Activated T-cell treated with anti-CD3 and anti-CD28 coated beads, Interleukin-2, amount 50 U/mL, for 24 hours (primary cell): ENCODE data around the gene MAP3K19.

Source experiments
- DNase-seq: peaks from one replicate; pipeline ENCODE4 v3.0.0-alpha.2; 2020
- H3K27ac Mint-ChIP-seq: 2 replicates; pipeline ENCODE4 v1.8.0; 2020; ENCODE audit warnings: mild to moderate bottlenecking, mixed read lengths
- H3K27me3 Mint-ChIP-seq: 2 replicates; pipeline ENCODE4 v1.8.0; 2020; ENCODE audit warnings: mixed read lengths
- H3K36me3 Mint-ChIP-seq: 2 replicates; pipeline ENCODE4 v1.8.0; 2020; ENCODE audit warnings: low read depth, mixed read lengths
- H3K4me1 Mint-ChIP-seq: 2 replicates; pipeline ENCODE4 v1.8.0; 2020; ENCODE audit warnings: low read depth, mixed read lengths
- H3K4me3 Mint-ChIP-seq: 2 replicates; pipeline ENCODE4 v1.8.0; 2020; ENCODE audit warnings: mild to moderate bottlenecking, moderate library complexity, mixed read lengths
- H3K9me3 Mint-ChIP-seq: 2 replicates; pipeline ENCODE4 v1.8.0; 2020; ENCODE audit warnings: mixed read lengths

MAP3K19 gene

GRCh38 chr2:134946073-134946472 is 101.2 kb downstream of the MAP3K19 start:
- H3K36me3 Mint-ChIP-seq = peaks cover 87% of the 10 kb centered on the region
- no peak for DNase-seq
- no peaks in the 10 kb centered on the region for H3K27me3 Mint-ChIP-seq
- peaks cover 48% of the 10 kb centered on the region for H3K4me1 Mint-ChIP-seq
- no peaks in the 10 kb centered on the region for H3K9me3 Mint-ChIP-seq
- H3K27ac Mint-ChIP-seq = no peak overlapping the region
- no peak overlapping the region for H3K4me3 Mint-ChIP-seq

- no peaks in the 10 kb centered on the region for H3K27me3 Mint-ChIP-seq
- DNase-seq = no peak
- no peaks in the 10 kb centered on the region for H3K9me3 Mint-ChIP-seq
- H3K36me3 Mint-ChIP-seq = peaks cover 85% of the 10 kb centered on the region
- no peak overlapping the region for H3K4me3 Mint-ChIP-seq
- H3K4me1 Mint-ChIP-seq = peaks cover 45% of the 10 kb centered on the region
- peak overlapping the region; percentile 79 for H3K27ac Mint-ChIP-seq
Measured at GRCh38 chr2:134944975-134945374, 102.3 kb downstream of the MAP3K19 start.

- peaks cover 41% of the 10 kb centered on the region for H3K4me1 Mint-ChIP-seq
- no peak overlapping the region for H3K27ac Mint-ChIP-seq
- no peak for DNase-seq
- no peaks in the 10 kb centered on the region for H3K27me3 Mint-ChIP-seq
- no peaks in the 10 kb centered on the region for H3K9me3 Mint-ChIP-seq
- H3K36me3 Mint-ChIP-seq = peaks cover 86% of the 10 kb centered on the region
- H3K4me3 Mint-ChIP-seq = no peak overlapping the region
Measured at GRCh38 chr2:134943540-134943939, 103.7 kb downstream of the MAP3K19 start.

- DNase-seq = no peak
- H3K27ac Mint-ChIP-seq = no peak overlapping the region
- peaks cover 62% of the 10 kb centered on the region for H3K4me1 Mint-ChIP-seq
- H3K9me3 Mint-ChIP-seq = no peaks in the 10 kb centered on the region
- H3K36me3 Mint-ChIP-seq = peaks cover 86% of the 10 kb centered on the region
- H3K4me3 Mint-ChIP-seq = no peak overlapping the region
- H3K27me3 Mint-ChIP-seq = no peaks in the 10 kb centered on the region
Measured at GRCh38 chr2:134936691-134937090, 110.6 kb downstream of the MAP3K19 start.

GRCh38 chr2:134934641-134935040 is 112.6 kb downstream of the MAP3K19 start:
- H3K9me3 Mint-ChIP-seq = no peaks in the 10 kb centered on the region
- H3K27me3 Mint-ChIP-seq = no peaks in the 10 kb centered on the region
- H3K36me3 Mint-ChIP-seq = peaks cover 91% of the 10 kb centered on the region
- DNase-seq = no peak
- H3K4me1 Mint-ChIP-seq = peaks cover 75% of the 10 kb centered on the region
- H3K27ac Mint-ChIP-seq = peak overlapping the region; percentile 38
- H3K4me3 Mint-ChIP-seq = no peak overlapping the region

- Mint-ChIP-seq H3K36me3 (peaks cover 91% of the 10 kb centered on the region), H3K27me3 (no peaks in the 10 kb centered on the region), H3K4me3 (no peak overlapping the region), H3K9me3 (no peaks in the 10 kb centered on the region), H3K4me1 (peaks cover 76% of the 10 kb centered on the region), H3K27ac (peak overlapping the region; percentile 14)
- DNase-seq = no peak
Measured at GRCh38 chr2:134934150-134934549, 113.1 kb downstream of the MAP3K19 start.

- Mint-ChIP-seq H3K4me1 (peaks cover 77% of the 10 kb centered on the region), H3K4me3 (no peak overlapping the region), H3K27ac (peak overlapping the region; percentile 14), H3K9me3 (no peaks in the 10 kb centered on the region), H3K27me3 (no peaks in the 10 kb centered on the region), H3K36me3 (peaks cover 88% of the 10 kb centered on the region)
- no peak for DNase-seq
Measured at GRCh38 chr2:134933732-134934131, 113.5 kb downstream of the MAP3K19 start.

GRCh38 chr2:134932864-134933526 is 114.3 kb downstream of the MAP3K19 start:
- DNase-seq = no peak
- Mint-ChIP-seq H3K27ac (no peak overlapping the region), H3K9me3 (no peaks in the 10 kb centered on the region), H3K36me3 (peaks cover 85% of the 10 kb centered on the region), H3K4me1 (peaks cover 74% of the 10 kb centered on the region), H3K4me3 (no peak overlapping the region), H3K27me3 (no peaks in the 10 kb centered on the region)

GRCh38 chr2:134927195-134927594 is 120.1 kb downstream of the MAP3K19 start:
- H3K27ac Mint-ChIP-seq = no peak overlapping the region
- no peaks in the 10 kb centered on the region for H3K27me3 Mint-ChIP-seq
- H3K4me1 Mint-ChIP-seq = peaks cover 84% of the 10 kb centered on the region
- H3K9me3 Mint-ChIP-seq = no peaks in the 10 kb centered on the region
- DNase-seq = no peak
- no peak overlapping the region for H3K4me3 Mint-ChIP-seq
- peaks cover 87% of the 10 kb centered on the region for H3K36me3 Mint-ChIP-seq

- peak overlapping the region; percentile 41 for H3K27ac Mint-ChIP-seq
Measured at GRCh38 chr2:134926231-134926931, 120.9 kb downstream of the MAP3K19 start.

GRCh38 chr2:134924912-134925311 is 122.3 kb downstream of the MAP3K19 start:
- H3K27me3 Mint-ChIP-seq = no peaks in the 10 kb centered on the region
- peaks cover 76% of the 10 kb centered on the region for H3K4me1 Mint-ChIP-seq
- DNase-seq = no peak
- H3K27ac Mint-ChIP-seq = peak overlapping the region; percentile 56
- peaks cover 83% of the 10 kb centered on the region for H3K36me3 Mint-ChIP-seq
- no peaks in the 10 kb centered on the region for H3K9me3 Mint-ChIP-seq
- peak overlapping the region; percentile 11 for H3K4me3 Mint-ChIP-seq

More at GRCh38 chr2:134926231-134926931, 120.9 kb downstream of the MAP3K19 start:
- DNase-seq = no peak
- Mint-ChIP-seq H3K9me3 (no peaks in the 10 kb centered on the region), H3K4me1 (peaks cover 84% of the 10 kb centered on the region), H3K27me3 (no peaks in the 10 kb centered on the region), H3K36me3 (peaks cover 88% of the 10 kb centered on the region), H3K4me3 (no peak overlapping the region)

GRCh38 chr2:134919341-134920210 is 127.7 kb downstream of the MAP3K19 start:
- Mint-ChIP-seq H3K4me1 (peaks cover 47% of the 10 kb centered on the region), H3K27me3 (no peaks in the 10 kb centered on the region), H3K27ac (peak overlapping the region; percentile 100), H3K4me3 (peak overlapping the region; percentile 97), H3K36me3 (peaks cover 60% of the 10 kb centered on the region), H3K9me3 (no peaks in the 10 kb centered on the region)
- DNase-seq = no peak

- peak; percentile 99 for DNase-seq
- peaks cover 52% of the 10 kb centered on the region for H3K36me3 Mint-ChIP-seq
- no peaks in the 10 kb centered on the region for H3K9me3 Mint-ChIP-seq
- no peaks in the 10 kb centered on the region for H3K27me3 Mint-ChIP-seq
- H3K4me3 Mint-ChIP-seq = peak within 1 kb of the TSS; percentile 97
- peak within 1 kb of the TSS; percentile 100 for H3K27ac Mint-ChIP-seq
- H3K4me1 Mint-ChIP-seq = peaks cover 39% of the 10 kb centered on the region
Measured at GRCh38 chr2:134918526-134919340, 128.5 kb downstream of the MAP3K19 start, which contains the start of gene CCNT2. Gene CCNT2 (plus strand): TSS chr2:134918822. CDS start chr2:134918855, 33 bp downstream.
